GM19193 (cell line): Measurements from ENCODE around the gene BCL2L11.

ENCODE experiments used
- POLR2A ChIP-seq: IDR thresholded peaks from 4 replicates; pipeline ENCODE4 v1.6.1; 2011; ENCODE audit not compliant: insufficient read depth, insufficient read length; ENCODE audit errors: extremely low read depth

Gene BCL2L11

DNA sequence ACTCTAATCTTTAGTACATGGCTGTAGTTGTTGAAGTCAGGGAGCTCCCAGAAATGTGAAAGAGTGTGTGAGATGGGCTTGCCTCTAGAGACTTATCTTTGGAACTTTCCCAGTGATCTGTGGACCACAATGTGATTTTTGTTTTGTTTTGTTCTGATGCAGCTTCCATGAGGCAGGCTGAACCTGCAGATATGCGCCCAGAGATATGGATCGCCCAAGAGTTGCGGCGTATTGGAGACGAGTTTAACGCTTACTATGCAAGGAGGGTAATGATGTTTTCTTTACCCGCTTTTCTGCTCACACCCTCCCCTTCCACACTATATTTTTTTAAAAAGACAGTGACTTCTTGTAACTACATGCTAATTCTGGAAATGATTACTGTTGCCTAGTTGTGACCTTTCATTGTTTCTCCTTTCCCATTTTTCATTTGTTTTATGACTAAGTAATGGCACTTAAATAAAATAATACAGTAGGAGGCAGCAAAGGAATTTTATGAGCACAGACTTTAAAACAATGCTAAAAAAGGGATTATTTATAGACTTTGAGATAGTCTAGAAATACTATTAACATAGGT, 29.3 kb downstream of the BCL2L11 start:
- no peak for TF ChIP-seq POLR2A

- TF ChIP-seq POLR2A, result no peak
These were observed 34.0 kb downstream of the BCL2L11 start for GRCh38 chr2:111154758-111155157.

GRCh38 chr2:111155610-111156009, 34.9 kb downstream of the BCL2L11 start:
- TF ChIP-seq POLR2A, result no peak

DNA sequence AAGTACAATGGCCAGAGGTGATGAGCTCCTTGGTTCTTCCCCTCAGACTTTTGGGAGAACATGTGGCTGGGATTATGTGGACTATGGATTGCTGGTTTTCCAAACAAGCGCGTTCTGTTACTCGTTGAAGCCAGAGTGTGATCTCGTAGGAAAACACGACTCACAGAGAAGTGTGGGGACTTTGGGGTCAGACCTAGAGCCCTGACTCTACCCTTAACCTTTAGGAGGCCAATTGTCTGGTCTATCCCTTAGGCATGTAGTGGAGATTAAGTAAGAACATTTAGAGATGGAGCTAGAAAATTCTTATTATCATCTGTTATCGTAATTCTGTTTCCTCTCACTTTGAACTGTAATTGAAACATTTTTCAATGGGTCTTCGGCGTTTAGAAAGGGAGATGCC, 35.8 kb downstream of the BCL2L11 start:
- TF ChIP-seq POLR2A, result no peak

DNA sequence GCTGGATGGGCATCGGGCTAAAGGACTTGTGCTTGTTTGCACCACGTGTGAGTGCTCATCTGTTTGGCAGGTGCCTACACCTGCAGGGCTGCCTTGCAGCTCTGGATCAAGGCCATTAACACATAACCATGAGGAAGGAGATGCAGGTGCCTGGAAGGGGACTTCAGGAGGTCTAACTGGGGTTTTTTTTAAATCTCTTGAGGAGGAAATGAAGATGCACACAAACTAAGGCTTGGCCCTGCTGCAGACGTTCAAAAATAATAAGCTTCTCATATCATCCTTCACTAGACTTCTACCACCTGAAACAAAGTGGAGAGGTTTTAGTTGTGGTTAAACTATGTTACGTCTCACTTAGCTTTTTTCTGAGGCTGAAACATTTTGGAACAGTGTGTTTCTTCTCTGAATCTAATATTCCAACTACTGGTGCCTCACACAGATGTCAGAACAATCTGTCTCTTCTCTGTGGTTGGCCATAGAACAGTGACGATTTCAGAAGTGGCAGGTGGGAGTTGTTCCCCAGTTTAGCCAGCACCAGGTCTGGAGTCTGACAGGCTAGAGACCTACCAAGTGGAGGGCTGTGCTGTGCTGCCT, 36.5 kb downstream of the BCL2L11 start:
- TF ChIP-seq POLR2A, result no peak

DNA sequence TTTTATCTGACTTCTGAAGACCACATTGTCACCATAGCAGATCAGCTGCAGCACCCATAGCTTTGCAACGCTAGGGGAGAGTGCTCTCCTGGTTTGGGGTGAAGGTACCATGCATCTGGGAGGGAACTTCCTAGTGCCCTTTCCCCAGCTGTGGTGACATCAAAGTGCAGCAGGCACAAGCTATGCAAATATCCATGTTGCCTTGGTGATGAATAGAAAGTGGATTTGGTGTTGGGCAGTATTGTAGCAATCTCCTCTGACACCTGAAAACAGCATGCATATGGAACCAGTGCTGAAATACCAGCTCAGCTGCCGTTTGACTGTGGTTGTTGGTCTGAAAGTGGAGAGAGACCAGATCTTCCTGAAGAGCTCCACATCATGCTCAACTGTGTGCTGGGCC, 37.1 kb downstream of the BCL2L11 start:
- TF ChIP-seq POLR2A, result no peak

GRCh38 chr2:111159641-111160040, 38.9 kb downstream of the BCL2L11 start:
- no peak for TF ChIP-seq POLR2A

DNA sequence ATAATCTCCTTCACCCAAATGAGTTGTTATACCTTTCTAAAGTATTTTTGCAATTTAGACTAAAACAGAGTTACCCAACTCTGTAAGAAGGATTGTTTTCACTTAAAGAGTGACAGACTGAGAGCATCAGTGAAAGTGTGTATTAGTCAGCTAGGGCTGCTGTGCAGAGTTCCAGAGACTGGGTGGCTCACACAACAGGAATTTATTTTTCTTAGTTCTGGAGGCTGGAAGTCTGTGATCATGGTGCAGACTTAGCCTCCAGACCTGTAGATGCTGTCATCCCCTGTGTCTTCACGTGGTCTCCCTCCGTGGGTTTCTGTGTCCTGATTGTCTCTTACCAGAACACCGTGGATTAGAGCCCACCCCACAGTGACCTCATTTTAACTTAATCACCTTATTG, 40.0 kb downstream of the BCL2L11 start:
- no peak for TF ChIP-seq POLR2A

DNA sequence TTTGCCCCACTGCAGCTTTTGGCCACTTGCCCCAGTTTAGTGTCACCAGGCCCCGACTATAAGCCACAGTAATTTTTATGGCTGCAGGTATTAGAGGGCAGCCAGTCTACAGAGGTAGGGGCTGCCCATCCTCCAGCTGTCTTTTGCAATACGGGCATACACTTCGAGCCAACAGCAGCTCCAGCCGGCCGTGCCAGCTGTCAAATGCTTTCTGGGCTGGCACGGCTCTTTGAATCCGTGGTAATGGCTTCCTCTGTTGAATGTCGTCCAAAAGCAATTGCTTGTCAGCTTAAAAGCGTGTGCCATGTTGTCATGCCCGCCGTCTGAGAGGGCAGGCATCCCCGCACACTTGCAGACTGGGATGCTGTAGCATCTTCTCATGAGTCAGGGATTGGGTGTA, 41.3 kb downstream of the BCL2L11 start:
- no peak for TF ChIP-seq POLR2A

DNA sequence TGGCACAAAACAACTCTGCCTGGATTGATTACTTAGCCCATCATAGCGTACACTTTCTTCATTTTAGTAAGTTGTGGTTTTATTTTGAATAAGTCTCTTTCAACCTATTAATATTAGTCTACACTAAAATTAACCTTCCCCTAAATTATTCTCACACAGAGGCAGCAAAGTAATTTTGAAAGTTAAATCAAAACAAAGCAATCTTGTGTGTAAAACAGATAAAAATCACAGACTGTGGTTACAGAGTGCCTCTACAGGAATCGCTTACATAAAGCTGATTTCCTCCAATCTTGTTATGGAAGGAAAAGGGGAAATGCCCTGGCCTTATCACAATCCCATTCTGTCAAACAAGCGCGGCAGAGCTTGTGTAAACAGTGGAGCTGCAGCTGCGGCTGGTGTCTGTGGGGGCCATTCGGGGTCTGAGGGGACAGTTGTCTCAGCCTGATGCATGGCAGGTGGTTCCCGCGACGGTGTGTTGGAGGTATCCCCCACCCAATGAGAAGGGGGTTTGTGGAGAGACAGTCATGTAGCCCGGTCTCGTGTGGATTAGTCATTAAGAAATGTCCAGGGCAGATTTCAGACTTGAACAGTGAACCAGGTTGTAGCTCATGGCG, 42.1 kb downstream of the BCL2L11 start:
- TF ChIP-seq POLR2A, result no peak

DNA sequence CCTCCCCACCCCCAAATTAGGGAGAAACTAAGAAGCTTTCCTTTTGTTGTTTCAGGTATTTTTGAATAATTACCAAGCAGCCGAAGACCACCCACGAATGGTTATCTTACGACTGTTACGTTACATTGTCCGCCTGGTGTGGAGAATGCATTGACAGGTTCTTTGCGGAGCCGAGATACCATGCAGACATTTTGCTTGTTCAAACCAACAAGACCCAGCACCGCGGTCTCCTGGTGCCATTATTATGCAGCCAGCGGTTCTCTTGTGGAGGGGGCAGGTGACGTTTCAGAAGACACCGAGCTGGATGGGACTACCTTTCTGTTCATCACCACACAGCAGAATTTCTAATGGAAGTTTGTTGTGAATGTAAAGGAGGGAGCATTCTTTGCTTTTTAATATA, 43.4 kb downstream of the BCL2L11 start:
- TF ChIP-seq POLR2A, result no peak

DNA sequence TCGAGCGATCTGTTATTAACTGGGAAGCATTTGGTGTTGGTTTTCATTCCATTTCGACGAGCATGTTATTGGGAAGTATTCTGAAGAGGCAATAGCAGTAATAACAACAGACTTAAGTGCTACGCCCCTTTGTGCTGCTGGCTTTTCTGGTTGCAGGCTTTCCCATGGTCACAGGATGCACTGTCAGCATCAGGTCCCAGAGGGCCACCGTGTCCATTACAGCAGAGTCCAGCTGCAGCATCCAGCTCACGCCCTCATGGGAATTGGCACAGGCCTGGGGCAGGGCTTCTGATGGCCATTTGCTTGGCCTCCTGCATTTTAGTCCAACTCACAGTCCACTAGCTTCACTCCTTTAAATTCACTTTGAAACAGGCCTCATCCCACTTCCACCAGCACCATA, 44.4 kb downstream of the BCL2L11 start:
- TF ChIP-seq POLR2A, result no peak

DNA sequence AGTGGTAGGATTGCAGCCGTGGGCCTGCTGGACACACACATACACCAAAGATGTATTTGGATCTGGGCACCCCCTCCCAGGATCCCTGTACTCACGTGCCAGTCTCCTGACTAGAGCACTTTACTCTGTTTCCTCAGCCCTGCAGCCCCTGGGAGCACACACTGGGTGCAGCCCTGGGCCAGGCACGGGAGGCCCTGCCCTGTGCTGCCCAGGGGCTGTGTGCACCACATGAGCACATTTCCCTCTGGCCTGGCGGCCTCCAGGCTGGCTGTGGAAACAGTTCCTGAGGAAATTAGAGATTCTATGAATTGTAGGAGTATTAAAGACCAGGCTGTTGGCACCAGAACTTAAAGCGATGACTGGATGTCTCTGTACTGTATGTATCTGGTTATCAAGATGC, 45.4 kb downstream of the BCL2L11 start:
- TF ChIP-seq POLR2A, result no peak

GRCh38 chr2:111167076-111167862, 46.6 kb downstream of the BCL2L11 start:
- no peak for TF ChIP-seq POLR2A

- no peak for TF ChIP-seq POLR2A
These were observed 47.1 kb downstream of the BCL2L11 start for GRCh38 chr2:111167863-111168162.
